Trophoblast cell (in vitro differentiated cells and primary cell): Measurements from ENCODE around the gene LAMA3.

Experiments
- DNase-seq, 2 donors: peaks; one replicate each; pipeline ENCODE4 v3.0.0-alpha.2; 2016
- H2AFZ ChIP-seq: 2 replicates; pipeline ENCODE4 v1.6.1; 2013; ENCODE audit warnings: low read length, moderate library complexity, mild to moderate bottlenecking; ENCODE audit not compliant: insufficient read depth, poor library complexity
- H2AK5ac ChIP-seq: 2 replicates; pipeline ENCODE4 v1.6.1; 2013; ENCODE audit warnings: mild to moderate bottlenecking, low read length
- H2BK120ac ChIP-seq: 2 replicates; pipeline ENCODE4 v1.6.1; 2013; ENCODE audit warnings: low read length, mild to moderate bottlenecking, moderate library complexity; ENCODE audit not compliant: insufficient read depth, poor library complexity
- H2BK12ac ChIP-seq: 2 replicates; pipeline ENCODE4 v1.6.1; 2013; ENCODE audit warnings: mild to moderate bottlenecking, low read length, moderate library complexity
- H2BK5ac ChIP-seq: 2 replicates; pipeline ENCODE4 v1.6.1; 2013; ENCODE audit warnings: low read length, low read depth, moderate library complexity, mild to moderate bottlenecking; ENCODE audit not compliant: poor library complexity
- H3K14ac ChIP-seq: 2 replicates; pipeline ENCODE4 v1.6.1; 2013; ENCODE audit warnings: mild to moderate bottlenecking, low read length
- H3K18ac ChIP-seq: 2 replicates; pipeline ENCODE4 v1.6.1; 2013; ENCODE audit warnings: mild to moderate bottlenecking, low read length
- H3K23ac ChIP-seq: 2 replicates; pipeline ENCODE4 v1.6.1; 2013; ENCODE audit warnings: low read length
- H3K27ac ChIP-seq: 2 replicates; pipeline ENCODE4 v1.5.1; 2013; ENCODE audit warnings: low read depth, mild to moderate bottlenecking, inconsistent platforms, low read length, moderate library complexity
- H3K27me3 ChIP-seq: 2 replicates; pipeline ENCODE4 v1.6.1; 2013; ENCODE audit warnings: inconsistent platforms, mild to moderate bottlenecking, low read length, moderate library complexity; ENCODE audit not compliant: insufficient read depth
- H3K36me3 ChIP-seq, 2 experiments: 1 replicate in 1 of 2; 2 replicates in 1 of 2; pipeline ENCODE4 v1.6.1; 2013; ENCODE audit warnings: low read length in 2 of 2, mild to moderate bottlenecking in 2 of 2, moderate library complexity in 1 of 2; ENCODE audit not compliant: insufficient read depth in 2 of 2, control insufficient read depth in 1 of 2
- H3K4ac ChIP-seq: 2 replicates; pipeline ENCODE4 v1.6.1; 2013; ENCODE audit warnings: low read depth, mild to moderate bottlenecking, low read length, moderate library complexity
- H3K4me1 ChIP-seq, 2 experiments: 1 replicate in 1 of 2; 2 replicates in 1 of 2; pipeline ENCODE4 v1.6.1; 2013; ENCODE audit warnings: low read length in 2 of 2, mild to moderate bottlenecking in 2 of 2, moderate library complexity in 1 of 2; ENCODE audit not compliant: insufficient read depth in 2 of 2, control insufficient read depth in 1 of 2
- H3K4me2 ChIP-seq: 2 replicates; pipeline ENCODE4 v1.6.1; 2013; ENCODE audit warnings: inconsistent platforms, mild to moderate bottlenecking, low read length, moderate library complexity
- H3K4me3 ChIP-seq: 2 replicates; pipeline ENCODE4 v1.5.1; 2013; ENCODE audit warnings: mild to moderate bottlenecking, low read depth, low read length, inconsistent platforms
- H3K79me1 ChIP-seq: one replicate; pipeline ENCODE4 v1.6.1; 2013; ENCODE audit warnings: low read length
- H3K79me2 ChIP-seq: 2 replicates; pipeline ENCODE4 v1.6.1; 2013; ENCODE audit warnings: low read length, mild to moderate bottlenecking; ENCODE audit not compliant: control insufficient read depth, insufficient read depth, poor library complexity
- H3K9ac ChIP-seq: 2 replicates; pipeline ENCODE4 v1.6.1; 2013; ENCODE audit warnings: mild to moderate bottlenecking, low read length
- H3K9me3 ChIP-seq: 2 replicates; pipeline ENCODE4 v1.6.1; 2013; ENCODE audit warnings: low read depth, mild to moderate bottlenecking, control low read depth, inconsistent platforms, low read length; ENCODE audit not compliant: insufficient read depth
- H4K12ac ChIP-seq: 2 replicates; pipeline ENCODE4 v1.6.1; 2013; ENCODE audit warnings: low read depth, mild to moderate bottlenecking, low read length, moderate library complexity
- H4K8ac ChIP-seq: 2 replicates; pipeline ENCODE4 v1.6.1; 2013; ENCODE audit warnings: low read depth, mild to moderate bottlenecking, low read length, moderate library complexity
- H4K91ac ChIP-seq: one replicate; pipeline ENCODE4 v1.6.1; 2013; ENCODE audit warnings: low read depth, mild to moderate bottlenecking, low read length, moderate library complexity
- WGBS: extraction: QIAGEN DNeasy Blood & Tissue Kit; methylation state at CpG from one replicate; pipeline ENCODE4 v1.1.7; 2013; ENCODE audit warnings: missing lambda C conversion rate; ENCODE audit not compliant: insufficient read length, insufficient coverage; ENCODE audit errors: extremely low coverage; 5-methylcytosine and 5-hydroxymethylcytosine counted together

Gene LAMA3

GRCh38 chr18:23688528-23688927 lies 725 bp upstream of the LAMA3 start:
- Histone ChIP-seq H4K12ac (no peak overlapping the region), H3K9me3 (no peaks in the 10 kb centered on the region), H3K79me1 (no peaks in the 10 kb centered on the region), H2AFZ (no peak overlapping the region), H3K23ac (no peak overlapping the region), H3K9ac (no peak overlapping the region), H3K4me1 (peaks cover 5 to 10% of the 10 kb centered on the region in 2 experiments), H4K8ac (no peak overlapping the region), H3K18ac (no peak overlapping the region), H2BK12ac (no peak overlapping the region), H2AK5ac (no peak overlapping the region), H3K4me2 (no peak overlapping the region), H4K91ac (no peak overlapping the region), H2BK5ac (no peak overlapping the region), H2BK120ac (no peak overlapping the region), H3K36me3 (no peaks in the 10 kb centered on the region), H3K4me3 (no peak overlapping the region), H3K27ac (no peak overlapping the region), H3K79me2 (no peaks in the 10 kb centered on the region), H3K4ac (no peak overlapping the region), H3K14ac (no peak overlapping the region), H3K27me3 (peaks cover 21% of the 10 kb centered on the region)
- no peak for DNase-seq
- no CpG with 5 or more reads among the region's 5 CpGs for WGBS

DNA sequence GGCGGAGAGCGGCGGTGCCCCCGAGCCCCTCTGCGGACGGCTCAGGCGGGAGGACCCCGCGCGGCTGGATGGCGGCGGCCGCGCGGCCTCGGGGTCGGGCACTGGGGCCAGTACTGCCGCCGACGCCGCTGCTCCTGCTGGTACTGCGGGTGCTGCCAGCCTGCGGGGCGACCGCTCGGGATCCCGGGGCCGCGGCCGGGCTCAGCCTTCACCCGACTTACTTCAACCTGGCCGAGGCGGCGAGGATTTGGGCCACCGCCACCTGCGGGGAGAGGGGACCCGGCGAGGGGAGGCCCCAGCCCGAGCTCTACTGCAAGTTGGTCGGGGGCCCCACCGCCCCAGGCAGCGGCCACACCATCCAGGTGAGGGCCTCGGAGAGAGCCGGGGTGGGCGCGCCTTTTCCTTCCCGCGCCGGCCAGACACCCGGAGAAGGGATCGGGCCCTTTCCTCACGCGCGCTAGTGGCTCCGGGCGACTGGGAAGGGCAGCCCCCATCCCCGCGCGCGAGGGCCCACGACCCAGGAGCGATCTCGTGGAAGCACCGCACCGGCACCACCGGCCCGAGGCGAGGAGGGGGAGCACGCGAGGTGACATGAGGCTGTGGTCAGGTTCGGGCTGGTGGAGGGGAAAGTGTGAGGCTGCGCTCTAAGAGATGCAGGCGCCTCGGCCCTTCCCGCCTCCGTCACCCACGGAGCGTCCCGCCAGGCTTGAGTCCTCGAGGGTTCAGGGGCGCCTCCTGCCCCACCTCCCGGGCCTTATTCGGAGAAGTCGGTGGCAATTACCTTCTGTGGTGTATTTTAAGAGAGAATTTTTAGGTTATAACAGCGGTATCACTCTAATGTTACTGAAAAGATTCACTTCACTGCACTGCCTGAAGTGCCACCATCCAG lies 607 bp downstream of the LAMA3 start:
- Histone ChIP-seq H3K4me3 (peak overlapping the region; percentile 69), H3K18ac (no peak overlapping the region), H3K4me2 (peak overlapping the region; percentile 94), H2BK120ac (no peak overlapping the region), H3K23ac (no peak overlapping the region), H3K79me2 (no peaks in the 10 kb centered on the region), H3K4ac (no peak overlapping the region), H3K27me3 (peaks cover 21% of the 10 kb centered on the region), H2AFZ (peak overlapping the region; percentile 56), H4K91ac (no peak overlapping the region), H3K4me1 (peaks cover 5 to 12% of the 10 kb centered on the region in 2 experiments), H4K8ac (no peak overlapping the region), H4K12ac (no peak overlapping the region), H2BK5ac (no peak overlapping the region), H3K27ac (no peak overlapping the region), H3K9me3 (no peaks in the 10 kb centered on the region), H2AK5ac (no peak overlapping the region), H3K36me3 (no peaks in the 10 kb centered on the region), H2BK12ac (no peak overlapping the region), H3K9ac (no peak overlapping the region), H3K14ac (no peak overlapping the region), H3K79me1 (no peaks in the 10 kb centered on the region)
- no CpG with 5 or more reads among the region's 85 CpGs for WGBS
- peak in 1 of 2 donors; percentile 31 for DNase-seq

DNA sequence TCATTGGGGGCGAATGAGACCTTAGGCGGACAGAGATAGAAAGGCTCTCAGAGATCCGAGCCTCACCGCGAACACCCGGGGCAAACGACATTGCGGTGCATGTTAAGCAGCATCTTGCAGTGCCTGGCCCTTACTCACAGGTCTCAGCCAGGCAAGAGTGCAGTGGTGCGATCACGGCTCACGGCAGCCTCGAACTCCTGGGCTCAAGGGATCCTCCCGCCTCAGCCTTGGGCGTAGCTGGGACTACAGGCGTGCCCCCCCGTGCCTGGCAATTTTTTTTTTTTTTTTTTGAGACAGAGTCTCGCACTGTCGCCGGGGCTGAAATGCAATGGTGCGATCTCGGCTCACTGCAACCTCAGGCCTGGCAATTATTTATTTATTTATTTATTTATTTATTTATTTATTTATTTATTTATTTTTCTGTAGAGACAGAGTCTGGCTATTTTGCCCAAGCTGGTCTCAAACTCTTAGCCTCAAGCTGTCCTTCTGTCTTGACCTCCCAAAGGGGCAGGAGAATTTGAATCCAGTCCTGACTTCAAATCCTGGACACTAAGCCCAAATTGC lies 1.3 kb downstream of the LAMA3 start:
- Histone ChIP-seq H3K23ac (no peak overlapping the region), H3K18ac (no peak overlapping the region), H3K9ac (no peak overlapping the region), H2AK5ac (no peak overlapping the region), H4K8ac (no peak overlapping the region), H4K91ac (no peak overlapping the region), H4K12ac (no peak overlapping the region), H3K4me2 (no peak overlapping the region), H3K14ac (no peak overlapping the region), H3K36me3 (no peaks in the 10 kb centered on the region), H3K4me3 (no peak overlapping the region), H2BK120ac (no peak overlapping the region), H2BK12ac (no peak overlapping the region), H3K4me1 (peaks cover 5 to 12% of the 10 kb centered on the region in 2 experiments), H3K4ac (no peak overlapping the region), H2BK5ac (no peak overlapping the region), H3K27me3 (peaks cover 21% of the 10 kb centered on the region), H3K79me2 (no peaks in the 10 kb centered on the region), H2AFZ (no peak overlapping the region), H3K79me1 (no peaks in the 10 kb centered on the region), H3K27ac (no peak overlapping the region), H3K9me3 (no peaks in the 10 kb centered on the region)
- DNase-seq, result no peak
- no CpG with 5 or more reads among the region's 21 CpGs for WGBS

GRCh38 chr18:23693846-23694245 lies 4.6 kb downstream of the LAMA3 start:
- no peak overlapping the region for H3K4me3 ChIP-seq
- H3K79me2 ChIP-seq, result no peaks in the 10 kb centered on the region
- peak in 1 of 2 donors; percentile 41 for DNase-seq
- no peak overlapping the region for H3K27ac ChIP-seq
- no peak overlapping the region for H3K18ac ChIP-seq
- H3K23ac ChIP-seq, result no peak overlapping the region
- no peak overlapping the region for H2BK12ac ChIP-seq
- WGBS, result no CpG with 5 or more reads among the region's 2 CpGs
- H2BK120ac ChIP-seq, result no peak overlapping the region
- no peak overlapping the region for H3K4ac ChIP-seq
- H4K12ac ChIP-seq, result no peak overlapping the region
- H4K8ac ChIP-seq, result no peak overlapping the region
- H3K36me3 ChIP-seq, result no peaks in the 10 kb centered on the region
- H4K91ac ChIP-seq, result no peak overlapping the region
- H2AFZ ChIP-seq, result no peak overlapping the region
- no peak overlapping the region for H3K14ac ChIP-seq
- H3K4me1 ChIP-seq, result peaks cover 5 to 12% of the 10 kb centered on the region in 2 experiments
- no peak overlapping the region for H3K9ac ChIP-seq
- H3K27me3 ChIP-seq, result peaks cover 18% of the 10 kb centered on the region
- no peak overlapping the region for H2AK5ac ChIP-seq
- H2BK5ac ChIP-seq, result no peak overlapping the region
- H3K79me1 ChIP-seq, result no peaks in the 10 kb centered on the region
- H3K9me3 ChIP-seq, result no peaks in the 10 kb centered on the region
- H3K4me2 ChIP-seq, result no peak overlapping the region
